Measurements from ENCODE around the gene HMCN1.

DNA sequence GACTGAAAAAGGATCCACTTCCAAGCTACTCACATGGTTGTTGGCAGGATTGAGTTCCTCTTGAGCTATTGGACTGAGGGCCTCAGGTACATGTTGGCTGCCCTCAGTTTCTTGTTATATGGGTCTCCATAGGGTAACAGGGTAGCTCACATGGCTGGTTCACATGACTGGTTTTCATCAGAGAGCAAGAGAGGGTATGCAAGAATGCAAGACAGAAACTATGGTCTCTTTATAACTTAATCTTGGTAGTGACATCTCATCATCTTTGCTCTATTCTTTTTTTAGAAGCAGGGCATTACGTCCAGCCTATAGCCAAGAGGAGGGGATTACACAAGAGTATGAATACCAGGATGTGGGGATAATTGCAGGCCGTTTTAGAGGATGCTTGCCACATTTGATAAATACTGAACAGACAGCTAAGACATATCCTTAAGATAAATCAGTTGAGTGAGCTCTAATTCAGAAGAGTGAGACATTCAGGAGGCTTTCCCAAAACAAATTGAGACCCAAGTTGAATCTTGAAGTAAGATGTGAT lies 100.2 kb downstream of the HMCN1 start:
- TF ChIP-seq, protein P1, sequence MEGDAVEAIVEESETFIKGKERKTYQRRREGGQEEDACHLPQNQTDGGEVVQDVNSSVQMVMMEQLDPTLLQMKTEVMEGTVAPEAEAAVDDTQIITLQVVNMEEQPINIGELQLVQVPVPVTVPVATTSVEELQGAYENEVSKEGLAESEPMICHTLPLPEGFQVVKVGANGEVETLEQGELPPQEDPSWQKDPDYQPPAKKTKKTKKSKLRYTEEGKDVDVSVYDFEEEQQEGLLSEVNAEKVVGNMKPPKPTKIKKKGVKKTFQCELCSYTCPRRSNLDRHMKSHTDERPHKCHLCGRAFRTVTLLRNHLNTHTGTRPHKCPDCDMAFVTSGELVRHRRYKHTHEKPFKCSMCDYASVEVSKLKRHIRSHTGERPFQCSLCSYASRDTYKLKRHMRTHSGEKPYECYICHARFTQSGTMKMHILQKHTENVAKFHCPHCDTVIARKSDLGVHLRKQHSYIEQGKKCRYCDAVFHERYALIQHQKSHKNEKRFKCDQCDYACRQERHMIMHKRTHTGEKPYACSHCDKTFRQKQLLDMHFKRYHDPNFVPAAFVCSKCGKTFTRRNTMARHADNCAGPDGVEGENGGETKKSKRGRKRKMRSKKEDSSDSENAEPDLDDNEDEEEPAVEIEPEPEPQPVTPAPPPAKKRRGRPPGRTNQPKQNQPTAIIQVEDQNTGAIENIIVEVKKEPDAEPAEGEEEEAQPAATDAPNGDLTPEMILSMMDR (IDR thresholded peaks at IDR 0.05) = no peak
- no peak for TF ChIP-seq POLR2A (IDR thresholded peaks at IDR 0.05)

Data from stomach (tissue), 4 donors.